HEK293T (cell line): ENCODE data around the gene EML4.

Source experiments
- CTCF ChIA-PET: fragments of 350-600 bp; formaldehyde crosslinking; extraction: SDS; loops from one replicate; lab custom pipeline; 2021; ENCODE audit warnings: antibody characterized with exemption, inconsistent platforms; lab: Yijun Ruan, JAX
- POLR2A ChIA-PET: fragments of 350-600 bp; formaldehyde crosslinking; extraction: SDS; loops from one replicate; lab custom pipeline; 2020; ENCODE audit warnings: antibody characterized with exemption, inconsistent platforms; lab: Yijun Ruan, JAX
- DNase-seq: peaks from one replicate; pipeline ENCODE4 v3.0.0; 2012; ENCODE audit warnings: mixed read lengths; ENCODE audit errors: extremely low spot score
- ARNT ChIP-seq: fragments of 450-650 bp; IDR thresholded peaks from 2 replicates; pipeline ENCODE4 v1.6.1; 2017; ENCODE audit warnings: mild to moderate bottlenecking
- BHLHE40 ChIP-seq: fragments of 450-650 bp; IDR thresholded peaks from 2 replicates; pipeline ENCODE4 v1.6.1; 2016; ENCODE audit warnings: mild to moderate bottlenecking, moderate library complexity, borderline replicate concordance
- CTBP1 ChIP-seq: fragments of 450-650 bp; IDR thresholded peaks from 2 replicates; pipeline ENCODE4 v1.6.1; 2016; ENCODE audit warnings: borderline replicate concordance
- ELF4 ChIP-seq: fragments of 450-650 bp; IDR thresholded peaks from 2 replicates; pipeline ENCODE4 v1.6.1; 2017; ENCODE audit warnings: antibody characterized with exemption
- FOXA1 ChIP-seq: fragments of 450-650 bp; IDR thresholded peaks from 2 replicates; pipeline ENCODE4 v1.6.1; 2016; ENCODE audit warnings: mild to moderate bottlenecking
- FOXK2 ChIP-seq: fragments of 450-650 bp; IDR thresholded peaks from 2 replicates; pipeline ENCODE4 v1.6.1; 2016; ENCODE audit warnings: mild to moderate bottlenecking
- FOXM1 ChIP-seq: fragments of 450-650 bp; IDR thresholded peaks from 2 replicates; pipeline ENCODE4 v1.6.1; 2017; ENCODE audit warnings: mild to moderate bottlenecking, borderline replicate concordance
- HDGF ChIP-seq: fragments of 450-650 bp; IDR thresholded peaks from 2 replicates; pipeline ENCODE4 v1.6.1; 2017; ENCODE audit warnings: antibody characterized with exemption, borderline replicate concordance
- L3MBTL2 ChIP-seq: fragments of 450-650 bp; conservative IDR thresholded peaks from 2 replicates; pipeline ENCODE4 v1.6.1; 2016; ENCODE audit warnings: mild to moderate bottlenecking
- LEF1 ChIP-seq: fragments of 450-650 bp; IDR thresholded peaks from 2 replicates; pipeline ENCODE4 v1.6.1; 2017; ENCODE audit warnings: mild to moderate bottlenecking, borderline replicate concordance
- NFRKB ChIP-seq: fragments of 450-650 bp; IDR thresholded peaks from 2 replicates; pipeline ENCODE4 v1.6.1; 2016; ENCODE audit warnings: mild to moderate bottlenecking, moderate library complexity
- PKNOX1 ChIP-seq: fragments of 450-650 bp; IDR thresholded peaks from 2 replicates; pipeline ENCODE4 v1.6.1; 2016
- SP1 ChIP-seq: fragments of 450-650 bp; IDR thresholded peaks from 2 replicates; pipeline ENCODE4 v1.6.1; 2017
- SUZ12 ChIP-seq: fragments of 450-650 bp; IDR thresholded peaks from 2 replicates; pipeline ENCODE4 v1.6.1; 2016; ENCODE audit warnings: mild to moderate bottlenecking
- TARDBP ChIP-seq: fragments of 450-650 bp; IDR thresholded peaks from 2 replicates; pipeline ENCODE4 v1.6.1; 2016
- ZNF384 ChIP-seq: fragments of 450-650 bp; IDR thresholded peaks from 2 replicates; pipeline ENCODE4 v1.6.1; 2016

EML4 gene

GRCh38 chr2:42293019-42293418, 123.9 kb downstream of the EML4 start:
- ChIA-PET CTCF (no interaction called here), POLR2A (no interaction called here)
- TF ChIP-seq NFRKB = no peak
- TF ChIP-seq BHLHE40 = no peak
- no peak for TF ChIP-seq ARNT
- no peak for TF ChIP-seq L3MBTL2
- no peak for TF ChIP-seq TARDBP
- TF ChIP-seq FOXM1 = no peak
- no peak for TF ChIP-seq SP1
- no peak for TF ChIP-seq PKNOX1
- no peak for TF ChIP-seq CTBP1
- TF ChIP-seq ZNF384 = no peak
- TF ChIP-seq FOXK2 = no peak
- TF ChIP-seq SUZ12 = no peak
- no peak for TF ChIP-seq HDGF
- TF ChIP-seq LEF1 = no peak
- TF ChIP-seq ELF4 = no peak
- TF ChIP-seq FOXA1 = no peak
- no peak for DNase-seq

- POLR2A ChIA-PET = no interaction called here
- CTCF ChIA-PET = no interaction called here
- DNase-seq = no peak
- TF ChIP-seq ZNF384 = no peak
- no peak for TF ChIP-seq SP1
- TF ChIP-seq ELF4 = no peak
- no peak for TF ChIP-seq FOXA1
- TF ChIP-seq ARNT = no peak
- TF ChIP-seq SUZ12 = no peak
- TF ChIP-seq TARDBP = no peak
- TF ChIP-seq PKNOX1 = no peak
Measured at GRCh38 chr2:42296226-42296625, 127.1 kb downstream of the EML4 start.

- TF ChIP-seq L3MBTL2 = no peak
- TF ChIP-seq LEF1 = no peak
- TF ChIP-seq BHLHE40 = no peak
- TF ChIP-seq FOXM1 = no peak
- TF ChIP-seq PKNOX1 = no peak
- TF ChIP-seq SP1 = no peak
- no peak for TF ChIP-seq NFRKB
- POLR2A ChIA-PET = no interaction called here
- no peak for DNase-seq
- CTCF ChIA-PET = no interaction called here
Measured at GRCh38 chr2:42297322-42297936, 128.3 kb downstream of the EML4 start.

GRCh38 chr2:42298132-42298531, 129.0 kb downstream of the EML4 start:
- ChIA-PET POLR2A (no interaction called here), CTCF (no interaction called here)
- DNase-seq = no peak
- TF ChIP-seq LEF1 (no peak), PKNOX1 (no peak), CTBP1 (no peak), ELF4 (no peak), ZNF384 (no peak), NFRKB (no peak), SP1 (no peak), FOXM1 (no peak), FOXA1 (no peak)

- ChIA-PET POLR2A (no interaction called here), CTCF (no interaction called here)
- TF ChIP-seq NFRKB (no peak), ZNF384 (no peak), HDGF (no peak), ELF4 (no peak), L3MBTL2 (no peak), BHLHE40 (no peak), SUZ12 (no peak), FOXM1 (no peak), TARDBP (no peak), ARNT (no peak), SP1 (no peak), PKNOX1 (no peak), LEF1 (no peak), FOXA1 (no peak)
Measured at GRCh38 chr2:42298996-42299754, 130.0 kb downstream of the EML4 start.

More at GRCh38 chr2:42298996-42299754, 130.0 kb downstream of the EML4 start:
- no peak for DNase-seq
